Measurements from ENCODE around the gene ESR2.
"Not testable (repeated sequence)": the region's sequence is repeated elsewhere in the genome, so short reads cannot be mapped to it uniquely, and the experiment has no call there.

The ESR2 gene

DNA sequence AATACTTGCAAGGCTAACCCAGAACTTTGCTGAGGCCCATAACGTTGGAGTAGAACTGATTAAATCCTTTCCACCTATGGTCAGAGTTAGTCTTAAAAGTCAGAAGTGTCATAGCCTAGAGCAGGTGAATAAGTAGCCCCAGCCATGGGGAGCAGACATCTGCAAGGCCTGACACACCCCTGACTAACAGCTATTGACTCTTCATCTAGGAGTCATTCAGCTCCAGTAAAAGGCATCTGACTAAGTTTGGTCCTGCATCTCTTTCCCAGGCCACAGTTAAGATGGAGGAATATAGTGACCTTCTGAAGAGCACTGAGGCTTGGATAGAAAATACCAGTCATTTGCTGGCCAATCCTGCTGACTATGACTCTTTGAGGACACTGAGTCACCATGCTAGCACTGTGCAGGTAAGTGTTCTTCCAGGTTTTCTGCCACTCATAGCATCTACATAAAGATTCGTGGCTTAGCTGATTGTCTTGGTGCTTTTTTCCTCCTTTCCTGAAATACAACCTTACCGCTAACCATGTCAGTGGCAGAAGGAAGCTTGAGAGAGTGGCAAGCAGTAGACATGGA, 212.9 kb downstream of the ESR2 start:
- DNase-seq (ENCODE audit: low spot score), result no peak

DNA sequence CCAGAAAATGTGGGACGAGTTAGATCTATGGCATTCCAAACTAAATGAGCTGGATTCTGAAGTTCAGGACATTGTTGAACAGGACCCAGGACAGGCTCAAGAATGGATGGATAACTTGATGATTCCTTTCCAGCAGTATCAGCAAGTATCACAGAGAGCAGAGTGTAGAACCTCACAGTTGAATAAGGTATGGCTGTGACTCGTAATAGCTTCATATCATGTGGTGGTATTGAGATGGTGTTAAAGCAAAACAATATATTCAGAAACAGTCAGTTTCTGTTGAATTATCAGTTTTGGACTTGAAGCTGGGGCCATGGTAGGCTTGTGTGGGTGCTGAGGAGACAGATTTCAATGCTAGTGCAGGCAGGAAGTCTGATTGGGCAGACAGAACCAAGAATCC, 213.7 kb downstream of the ESR2 start:
- no peak for DNase-seq (ENCODE audit: low spot score)

DNA sequence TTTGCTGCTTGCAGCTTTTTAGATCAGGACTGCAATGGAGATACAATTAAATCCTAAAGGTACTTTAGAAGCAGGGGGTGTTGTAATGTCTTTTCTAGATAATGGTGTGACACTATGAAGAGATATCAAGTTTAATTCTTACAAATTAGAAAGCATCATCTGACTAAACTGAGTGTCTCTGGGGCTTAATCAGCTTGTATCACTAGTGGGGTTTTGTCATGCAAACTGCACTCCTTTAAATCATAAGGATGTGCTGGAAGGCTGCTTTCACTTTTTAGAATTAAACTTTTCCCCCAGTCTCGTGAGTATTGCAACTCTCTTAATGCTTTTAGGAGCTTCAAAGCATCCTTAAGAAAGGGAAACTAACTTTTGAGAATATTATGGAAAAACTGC, 218.6 kb downstream of the ESR2 start:
- DNase-seq (ENCODE audit: low spot score), result no peak

DNA sequence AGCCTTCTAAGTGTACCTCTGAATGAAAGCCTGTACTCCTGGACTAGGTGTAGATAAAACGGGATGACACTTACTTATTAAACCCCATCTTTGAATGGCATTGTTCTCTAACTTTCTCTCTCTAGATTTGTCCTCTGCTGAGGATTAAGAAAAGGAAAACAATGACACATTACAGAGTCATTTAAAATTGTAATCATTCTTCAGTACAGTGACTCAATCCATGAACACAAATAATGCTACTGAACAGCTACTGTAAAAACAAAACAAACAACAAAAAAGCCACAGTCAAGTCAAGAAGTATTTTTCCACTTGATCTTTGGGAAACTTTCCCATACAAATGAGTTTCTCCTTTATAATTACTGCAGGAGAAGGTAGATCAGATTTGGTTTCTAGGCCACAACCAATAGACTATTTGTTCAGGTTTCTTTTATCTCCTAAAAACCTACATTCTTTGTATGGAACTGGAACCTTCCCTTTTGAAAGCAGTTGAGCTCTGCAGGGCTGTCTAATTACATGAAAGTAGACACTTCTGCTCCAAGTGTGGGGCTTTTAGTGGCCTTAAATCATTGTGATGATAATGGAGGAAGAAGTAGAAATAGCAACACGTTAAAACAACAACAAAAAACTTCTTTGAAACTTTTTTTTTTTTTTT, 219.1 kb downstream of the ESR2 start:
- no peak for DNase-seq (ENCODE audit: low spot score)

DNA sequence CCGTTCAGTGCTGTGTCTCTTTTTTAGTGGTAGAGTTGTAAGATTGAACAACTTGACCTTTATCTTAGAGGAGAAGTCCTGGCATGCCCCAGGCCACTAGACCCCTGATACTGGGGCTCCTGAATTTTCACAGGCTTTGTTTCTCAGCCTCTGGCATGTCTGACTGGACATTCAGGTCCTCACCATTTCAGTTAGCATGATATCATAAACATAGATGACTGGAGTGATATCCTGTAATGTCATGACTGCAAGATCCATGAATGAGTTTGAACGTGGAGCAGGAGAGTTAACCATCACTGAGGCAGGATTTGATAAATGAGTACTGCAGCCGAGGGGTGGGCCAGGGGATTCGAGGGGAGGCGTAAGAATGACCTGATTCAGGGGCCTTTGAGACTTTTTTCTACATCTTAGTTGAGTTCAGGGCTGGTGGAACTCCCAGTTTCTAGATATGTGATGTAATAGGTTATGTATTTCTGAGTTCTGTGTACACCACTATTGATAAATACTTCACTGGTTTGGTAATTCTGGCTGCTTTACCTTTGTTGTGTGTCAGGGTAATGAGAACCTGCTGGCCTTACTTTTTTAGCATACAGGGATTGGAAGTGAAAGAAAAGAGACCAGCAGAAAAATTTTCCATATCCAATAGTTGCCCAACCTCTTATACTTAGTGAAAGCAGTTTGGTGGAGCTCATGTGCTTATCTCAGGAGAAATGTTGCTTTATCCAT, 224.4 kb downstream of the ESR2 start:
- no peak for DNase-seq (ENCODE audit: low spot score)

DNA sequence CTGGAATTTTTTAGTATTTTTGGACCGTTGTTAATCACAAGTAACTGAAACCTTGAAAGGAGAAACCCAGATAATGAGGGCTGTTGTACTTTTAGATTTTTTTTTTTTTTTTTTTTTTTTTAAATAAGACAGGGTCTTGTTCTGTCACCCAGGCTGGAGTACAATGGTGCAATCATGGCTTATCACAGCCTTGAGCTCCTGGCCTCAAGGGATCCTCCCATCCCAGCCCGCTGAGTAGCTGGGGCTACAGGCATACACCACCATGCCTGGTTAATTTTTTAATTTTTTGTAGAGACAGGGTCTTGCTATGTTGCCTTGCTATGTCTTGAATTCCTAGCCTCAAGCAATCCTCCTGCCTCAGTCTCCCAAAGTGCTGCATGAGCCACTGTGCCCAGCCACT, 229.7 kb downstream of the ESR2 start:
- no peak for DNase-seq (ENCODE audit: low spot score)

DNA sequence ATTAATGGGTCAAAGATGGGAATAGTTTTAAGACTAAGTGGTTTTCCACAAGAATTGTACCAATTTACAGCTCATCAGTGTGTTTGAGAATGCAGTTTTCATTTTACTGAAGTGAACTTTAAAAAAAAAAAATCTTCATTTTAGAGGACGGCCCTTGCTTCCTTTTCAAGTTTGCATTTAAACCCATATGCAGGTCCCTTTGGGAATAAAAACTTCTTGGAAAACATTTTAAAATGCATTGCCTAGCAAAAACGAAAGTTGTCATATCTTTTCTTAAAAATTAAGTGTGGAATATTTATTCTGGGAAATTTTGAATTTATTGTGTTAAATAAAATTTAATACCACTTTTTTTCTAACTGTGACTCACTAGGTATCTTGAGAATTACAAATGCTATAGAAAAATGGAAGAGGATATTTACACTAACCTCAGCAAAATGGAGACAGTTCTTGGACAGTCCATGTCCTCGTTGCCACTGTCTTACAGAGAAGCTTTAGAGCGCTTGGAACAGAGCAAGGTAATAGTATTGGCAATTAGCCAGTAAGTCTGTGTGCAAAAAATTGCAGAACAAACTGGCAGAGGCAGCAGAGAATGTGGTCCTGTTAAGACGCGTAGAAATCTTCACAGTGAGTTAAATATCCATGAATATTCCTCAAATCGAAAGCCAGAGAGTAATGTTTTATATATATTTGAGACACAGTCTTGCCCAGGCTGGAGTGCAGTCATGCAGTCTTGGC, 231.6 kb downstream of the ESR2 start:
- no peak for DNase-seq (ENCODE audit: low spot score)

DNA sequence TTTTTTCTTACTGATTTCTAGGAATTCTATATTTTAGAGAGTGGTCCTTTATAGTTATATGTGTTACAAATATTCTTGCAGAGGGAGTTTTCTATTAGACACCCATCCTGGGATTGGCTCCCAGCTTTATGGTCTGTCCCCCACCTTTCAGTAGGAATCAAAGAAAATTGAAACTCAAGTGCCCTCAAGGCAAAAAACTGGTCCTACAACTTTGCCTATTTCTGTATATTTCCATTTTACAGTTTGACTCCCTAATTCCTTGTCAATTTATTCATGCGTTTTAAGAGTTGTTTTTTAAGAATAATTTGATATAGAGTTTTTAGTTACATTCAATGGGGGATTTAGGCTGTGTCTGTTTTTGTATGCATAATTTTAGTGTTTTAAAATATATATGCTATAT, 232.5 kb downstream of the ESR2 start:
- no peak for DNase-seq (ENCODE audit: low spot score)

DNA sequence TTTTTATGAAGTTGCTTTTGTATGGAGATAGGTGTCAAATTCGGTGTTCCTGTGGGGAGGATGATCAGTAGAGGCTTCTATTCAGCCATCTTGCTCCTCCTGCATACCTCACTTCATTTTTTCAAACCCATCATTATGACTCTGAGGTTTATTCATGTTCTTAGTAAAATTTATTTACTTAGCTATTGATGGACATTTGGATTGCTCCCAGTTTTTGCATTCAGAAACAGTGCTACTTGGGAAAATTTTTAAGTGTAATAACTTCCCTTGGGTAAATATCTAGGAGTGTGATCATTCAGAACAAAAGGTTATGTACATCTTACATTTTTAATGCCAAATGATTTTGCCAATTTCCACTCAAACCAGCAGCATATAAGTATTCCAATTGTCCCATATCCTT, 233.1 kb downstream of the ESR2 start:
- DNase-seq (ENCODE audit: low spot score), result no peak

DNA sequence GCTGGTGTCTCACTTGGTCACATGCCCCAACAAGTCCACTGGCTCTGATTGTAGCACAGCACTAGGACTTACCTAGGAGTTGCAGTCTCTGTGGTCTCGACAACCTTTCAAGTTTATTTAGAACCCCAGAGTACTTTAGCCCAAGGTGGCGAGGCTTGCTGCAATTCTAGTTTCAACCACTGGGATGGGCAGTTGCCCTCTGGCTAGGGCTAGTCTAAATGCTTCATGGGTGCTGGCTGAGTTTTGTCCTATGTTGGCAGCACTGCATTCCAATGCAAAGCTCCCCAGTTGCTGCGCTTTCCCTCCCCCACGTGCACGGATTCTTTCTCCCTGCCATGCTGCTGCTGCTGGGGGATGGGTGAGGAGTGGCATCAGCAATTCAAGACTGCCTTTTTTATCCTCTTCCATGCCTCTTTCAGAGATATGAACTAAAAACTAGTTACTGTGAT, 233.5 kb downstream of the ESR2 start:
- DNase-seq (ENCODE audit: low spot score), result no peak

DNA sequence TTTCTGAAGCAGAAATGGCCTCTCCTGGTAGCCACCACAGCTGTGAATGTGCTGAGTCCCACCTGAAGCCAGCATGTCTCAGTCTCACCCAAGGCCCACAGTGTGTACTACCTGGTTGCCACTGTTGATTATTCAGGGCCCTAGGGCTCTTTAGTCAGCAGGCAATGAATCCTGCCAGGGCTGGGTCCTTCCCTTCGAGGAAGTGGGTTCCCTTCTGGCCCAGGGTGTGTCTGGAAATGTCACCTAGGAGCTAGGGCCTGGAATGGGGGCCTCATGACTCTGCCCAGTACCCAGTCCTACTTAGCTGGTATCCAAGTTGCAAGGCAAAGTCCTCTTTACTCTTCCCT, 234.0 kb downstream of the ESR2 start:
- DNase-seq (ENCODE audit: low spot score), result no peak

DNA sequence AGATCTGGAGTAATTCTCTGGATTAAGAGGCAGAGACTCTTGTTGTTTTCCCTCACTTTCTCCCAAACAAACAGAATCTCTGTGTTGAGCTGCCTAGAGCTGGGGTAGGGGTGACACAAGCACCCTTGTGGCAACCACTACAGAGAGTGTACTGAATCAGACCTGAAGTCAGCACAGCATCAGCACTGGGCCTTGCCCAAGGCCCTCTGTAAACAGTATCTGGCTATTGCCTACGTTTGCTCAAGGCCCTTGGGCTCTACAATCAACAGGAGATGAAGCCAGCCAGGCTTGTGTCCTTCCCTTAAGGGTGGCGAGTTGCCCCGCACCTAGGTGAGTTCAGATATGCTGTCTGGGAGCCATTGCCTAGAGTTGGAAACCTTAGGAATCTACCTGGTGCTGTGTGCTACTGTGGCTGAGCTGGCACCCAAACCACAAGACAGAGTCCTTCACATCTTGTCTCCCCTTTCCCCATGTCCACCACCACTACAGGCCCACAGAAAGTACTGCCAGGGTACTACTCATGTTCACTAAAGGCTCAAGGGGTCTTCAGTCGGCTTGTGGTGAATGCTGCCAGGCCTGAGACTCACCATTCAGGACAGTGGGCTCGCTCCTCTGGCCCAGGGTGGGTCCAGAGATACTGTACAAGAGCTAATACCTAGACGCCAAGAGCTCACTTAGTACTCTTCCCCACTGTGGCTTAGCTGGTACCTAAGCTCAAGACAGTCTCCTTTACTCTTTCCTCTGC, 234.5 kb downstream of the ESR2 start:
- DNase-seq (ENCODE audit: low spot score), result no peak

DNA sequence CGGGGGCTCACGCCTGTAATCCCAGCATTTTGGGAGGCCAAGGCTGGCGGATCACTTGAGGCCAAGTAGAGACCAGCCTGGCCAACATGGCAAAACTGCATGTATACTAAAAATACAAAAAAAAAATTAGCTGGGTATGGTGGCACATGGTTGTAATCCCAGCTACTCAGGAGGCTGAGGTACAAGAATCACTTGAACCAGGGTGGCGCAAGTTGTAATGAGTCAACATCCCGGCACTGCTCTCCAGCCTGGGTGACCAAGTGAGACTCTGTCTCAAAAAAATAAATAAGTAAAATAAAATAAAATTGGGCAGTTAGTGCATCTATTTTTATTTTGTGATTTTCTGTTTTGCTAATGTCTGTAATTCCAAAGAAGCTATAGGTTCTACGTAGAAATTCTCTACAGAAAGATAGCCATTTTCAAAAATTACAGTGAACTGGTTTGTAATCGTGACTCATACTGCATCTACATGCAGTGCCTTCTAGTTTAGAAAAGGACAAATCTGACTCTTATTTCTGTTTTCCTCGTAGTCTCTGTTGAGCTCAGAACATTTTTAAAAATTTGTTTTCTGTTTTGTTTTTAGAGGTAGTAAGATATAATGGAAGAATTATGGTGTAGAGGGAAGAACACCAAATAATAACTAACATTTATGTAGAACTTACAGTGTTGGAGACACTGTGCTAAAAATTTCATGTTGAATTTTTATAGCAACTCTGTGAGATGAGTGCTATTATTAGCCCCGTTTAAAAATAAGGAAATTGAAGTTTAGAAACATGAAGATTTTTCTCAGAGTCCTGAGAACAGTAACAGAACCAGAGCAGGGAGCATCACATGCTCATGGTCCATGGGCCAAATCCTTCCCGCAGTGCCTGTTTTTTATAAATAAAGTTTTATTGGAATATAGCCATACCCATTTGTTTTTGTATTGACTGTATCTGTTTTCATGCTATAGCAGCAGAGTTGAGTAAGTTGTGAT, 240.2 kb downstream of the ESR2 start:
- DNase-seq (ENCODE audit: low spot score), result no peak

DNA sequence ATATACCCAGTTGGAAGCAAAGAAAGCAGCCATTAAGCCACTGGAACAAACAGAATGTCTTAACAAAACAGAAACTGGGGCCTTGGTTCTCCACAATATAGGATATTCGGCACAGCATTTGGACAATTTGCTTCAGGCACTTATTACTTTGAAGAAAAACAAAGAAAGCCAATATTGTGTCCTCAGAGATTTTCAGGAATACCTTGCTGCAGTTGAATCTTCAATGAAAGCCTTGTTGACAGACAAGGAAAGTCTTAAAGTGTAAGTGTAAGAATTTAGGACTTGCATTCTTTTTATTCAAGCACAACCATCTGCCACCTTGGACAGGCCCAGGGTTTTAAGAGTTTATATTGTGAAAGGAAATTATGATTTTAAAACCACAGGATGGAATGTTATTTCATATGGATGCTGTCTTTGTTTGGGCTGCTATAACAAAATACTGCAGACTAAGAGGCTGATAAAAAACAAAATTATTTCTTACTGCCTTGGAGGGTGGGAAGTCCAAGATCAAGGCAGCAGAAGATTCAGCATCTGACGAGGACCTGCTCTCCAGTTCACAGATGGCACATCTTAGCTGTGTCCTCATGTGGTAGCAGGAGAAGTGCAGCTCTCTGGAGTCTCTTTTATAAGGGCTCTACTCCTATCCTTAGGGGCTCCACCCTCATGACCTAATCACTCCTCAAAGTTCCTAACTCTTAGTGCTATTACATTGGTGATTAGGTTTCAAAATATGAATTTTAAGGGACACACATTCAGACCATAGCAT, 244.4 kb downstream of the ESR2 start:
- DNase-seq (ENCODE audit: low spot score), result peak; percentile 52

DNA sequence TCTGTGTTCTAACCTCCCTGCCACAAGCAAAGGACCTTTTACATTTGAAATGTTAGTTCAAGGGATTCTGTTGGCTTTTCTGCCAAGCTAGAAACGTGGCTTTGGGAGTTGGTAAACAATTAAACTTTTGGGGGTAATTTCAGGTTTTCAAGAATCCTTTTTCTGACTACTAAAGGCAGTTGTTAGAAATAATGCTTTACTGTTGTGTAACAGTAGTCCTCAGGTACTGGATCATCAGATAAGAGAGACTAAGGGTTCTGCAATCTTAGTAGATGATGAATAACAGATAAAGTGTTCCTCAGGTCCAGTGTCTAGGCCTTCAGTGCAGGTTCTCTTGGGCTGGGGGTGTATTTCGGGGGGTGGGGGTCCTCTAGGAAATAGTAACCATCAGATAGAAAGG, 249.1 kb downstream of the ESR2 start:
- DNase-seq (ENCODE audit: low spot score), result no peak

DNA sequence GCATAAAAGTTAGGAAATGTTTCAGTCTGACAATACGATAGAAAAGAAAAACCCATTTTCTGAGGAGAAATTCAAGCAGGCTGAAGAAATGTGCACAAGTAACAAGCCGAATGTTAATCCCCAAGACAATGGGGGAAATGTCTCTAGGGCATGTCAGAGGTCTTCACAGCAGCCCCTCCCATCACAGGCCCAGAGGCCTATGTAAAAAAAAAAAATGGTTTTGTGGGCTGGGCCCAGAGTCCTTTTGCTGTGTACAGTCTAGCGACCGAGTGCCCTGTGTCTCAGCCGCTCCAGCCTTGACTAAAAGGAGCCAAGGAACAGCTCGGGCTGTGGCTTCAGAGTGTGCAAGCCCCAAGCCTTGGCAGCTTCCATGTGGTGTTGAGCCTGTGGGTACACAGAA, 250.9 kb downstream of the ESR2 start:
- not testable (repeated sequence) for DNase-seq (ENCODE audit: low spot score)

DNA sequence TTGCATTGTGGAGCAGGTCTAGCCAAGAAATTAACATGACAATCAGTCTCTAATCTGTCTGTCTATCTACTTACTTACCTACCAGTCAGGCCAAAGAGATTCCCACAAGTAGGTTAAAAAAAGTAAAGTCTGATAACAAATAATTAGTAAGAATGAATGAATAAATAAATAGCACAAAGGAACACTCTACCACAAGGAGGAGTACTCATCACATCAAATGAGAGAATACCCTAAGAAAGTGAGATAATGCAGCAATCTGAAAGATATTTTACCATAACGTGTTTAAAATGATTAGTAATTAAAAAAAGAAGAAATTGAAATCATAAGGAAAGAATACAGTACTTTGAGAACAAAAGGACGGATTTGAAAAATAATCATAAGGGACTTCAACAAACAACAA, 254.1 kb downstream of the ESR2 start:
- no peak for DNase-seq (ENCODE audit: low spot score)

DNA sequence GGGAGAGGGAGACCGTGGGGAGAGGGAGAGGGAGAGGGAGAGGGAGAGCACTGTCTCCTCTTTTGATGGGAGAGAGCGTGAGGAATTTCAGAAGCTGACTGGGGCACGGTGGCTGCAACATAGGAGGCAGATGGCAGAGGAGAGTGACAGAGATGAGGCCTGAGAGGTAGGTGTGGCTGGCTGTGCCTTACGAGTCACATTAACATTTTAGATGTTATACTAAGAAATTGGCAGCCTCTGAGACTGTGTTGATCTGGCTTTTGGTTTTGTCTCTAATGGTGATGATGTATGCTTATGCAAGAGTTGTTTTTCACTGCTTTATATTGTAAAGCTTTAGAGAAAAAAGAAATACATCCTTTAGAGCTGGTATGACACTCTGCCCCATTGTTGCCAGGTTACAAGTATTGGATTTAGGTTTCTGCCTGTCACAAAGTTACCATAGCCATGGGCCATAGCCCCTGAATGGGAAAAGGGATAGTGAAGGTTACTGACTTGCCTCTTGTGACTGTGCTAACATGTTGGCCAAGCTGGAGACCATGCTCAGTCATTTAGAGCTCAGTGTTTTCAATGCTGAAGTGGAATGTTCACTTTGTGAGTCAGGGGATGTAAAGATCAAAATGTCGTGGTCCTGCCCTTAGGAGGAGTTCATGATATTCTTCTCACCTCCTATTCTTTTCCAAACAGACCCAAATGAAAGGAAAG, 255.2 kb downstream of the ESR2 start:
- DNase-seq (ENCODE audit: low spot score), result no peak

DNA sequence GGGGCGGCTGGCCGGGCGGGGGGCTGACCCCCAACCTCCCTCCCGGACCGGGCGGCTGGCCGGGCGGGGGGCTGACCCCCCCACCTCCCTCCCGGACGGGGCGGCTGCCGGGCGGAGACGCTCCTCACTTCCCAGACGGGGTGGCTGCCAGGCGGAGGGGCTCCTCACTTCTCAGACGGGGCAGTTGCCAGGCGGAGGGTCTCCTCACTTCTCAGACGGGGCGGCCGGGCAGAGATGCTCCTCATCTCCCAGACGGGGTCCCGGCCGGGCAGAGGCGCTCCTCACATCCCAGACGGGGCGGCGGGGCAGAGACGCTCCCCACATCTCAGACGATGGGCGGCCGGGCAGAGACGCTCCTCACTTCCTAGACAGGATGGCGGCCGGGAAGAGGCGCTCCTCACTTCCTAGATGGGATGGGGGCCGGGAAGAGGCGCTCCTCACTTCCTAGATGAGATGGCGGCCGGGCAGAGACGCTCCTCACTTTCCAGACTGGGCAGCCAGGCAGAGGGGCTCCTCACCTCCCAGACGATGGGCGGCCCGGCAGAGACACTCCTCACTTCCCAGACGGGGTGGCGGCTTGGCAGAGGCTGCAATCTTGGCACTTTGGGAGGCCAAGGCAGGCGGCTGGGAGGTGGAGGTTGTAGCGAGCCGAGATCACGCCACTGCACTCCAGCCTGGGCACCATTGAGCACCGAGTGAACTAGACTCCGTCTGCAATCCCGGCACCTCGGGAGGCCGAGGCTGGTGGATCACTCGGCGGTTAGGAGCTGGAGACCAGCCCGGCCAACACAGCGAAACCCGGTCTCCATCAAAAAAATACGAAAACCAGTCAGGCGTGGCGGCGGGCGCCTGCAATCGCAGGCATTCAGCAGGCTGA, 256.1 kb downstream of the ESR2 start:
- DNase-seq (ENCODE audit: low spot score), result not testable (repeated sequence)

Measured in COLO829 (cell line).